PC-9 (cell line): ENCODE data around the gene CD8B. TPM values are rescaled to one million over a fixed set of nuclear protein-coding genes. Genes with fewer than 3 reads are reported as not detected.

Source experiments
- BruUV-seq: library from RNA; stranded (reverse); fragments of 400-500 nt; replicated peaks from 2 replicates; lab custom pipeline; 2021; lab: Mats Ljungman, UMichigan
- CTCF ChIA-PET: fragments of 300-600 bp; sonication (Branson Sonifier 250); formaldehyde crosslinking; loops from one replicate; lab custom pipeline; 2022; ENCODE audit warnings: antibody characterized with exemption; lab: Charles Lee
- POLR2A ChIA-PET: fragments of 300-600 bp; sonication (Branson Sonifier 250); formaldehyde crosslinking; loops from one replicate; lab custom pipeline; 2022; ENCODE audit warnings: antibody characterized with exemption; ENCODE audit not compliant: unreplicated experiment; lab: Charles Lee
- DNase-seq, 2 experiments: peaks; one replicate each; pipeline versions ENCODE4 v3.0.0 to v3.0.0-alpha.2; 2015 to 2022; ENCODE audit warnings: mixed read lengths in 1 of 2
- H2AFZ ChIP-seq: fragments of 200-600 bp; sonication (generic); 2 replicates; pipeline ENCODE4 v1.8.1; 2017; ENCODE audit warnings: antibody characterized with exemption
- H3F3A ChIP-seq: fragments of 200-600 bp; sonication (generic); 2 replicates; pipeline ENCODE4 v1.8.1; 2017; ENCODE audit warnings: antibody characterized with exemption, mild to moderate bottlenecking, low read depth; ENCODE audit not compliant: insufficient read depth
- H3K27ac ChIP-seq: fragments of 200-600 bp; sonication (generic); 2 replicates; pipeline ENCODE4 v1.6.1; 2016; ENCODE audit warnings: mixed run types
- H3K27me3 ChIP-seq: fragments of 200-600 bp; sonication (generic); 2 replicates; pipeline ENCODE4 v1.6.1; 2016; ENCODE audit warnings: low read depth, mixed run types; ENCODE audit not compliant: insufficient read depth
- H3K36me3 ChIP-seq: fragments of 200-600 bp; sonication (generic); 2 replicates; pipeline ENCODE4 v1.6.1; 2016; ENCODE audit warnings: low read depth, mixed run types
- H3K4me1 ChIP-seq: fragments of 200-600 bp; sonication (generic); replicated peaks from 2 replicates; pipeline ENCODE4 v1.6.1; 2016; ENCODE audit warnings: mixed run types; ENCODE audit not compliant: insufficient read depth
- H3K4me2 ChIP-seq: fragments of 200-600 bp; sonication (generic); 2 replicates; pipeline ENCODE4 v1.6.1; 2017; ENCODE audit warnings: mixed run types
- H3K4me3 ChIP-seq: fragments of 200-600 bp; sonication (generic); 2 replicates; pipeline ENCODE4 v1.6.1; 2016; ENCODE audit warnings: mixed run types
- H3K79me2 ChIP-seq: fragments of 200-600 bp; sonication (generic); 2 replicates; pipeline ENCODE4 v1.6.1; 2017; ENCODE audit warnings: low read depth, mixed run types
- H3K9me2 ChIP-seq: fragments of 200-600 bp; sonication (generic); 2 replicates; pipeline ENCODE4 v1.8.1; 2017; ENCODE audit warnings: mild to moderate bottlenecking; ENCODE audit not compliant: insufficient read depth
- H3K9me3 ChIP-seq: fragments of 200-600 bp; sonication (generic); 2 replicates; pipeline ENCODE4 v1.8.1; 2016; ENCODE audit warnings: low read depth; ENCODE audit not compliant: insufficient read depth
- H4K20me1 ChIP-seq: fragments of 200-600 bp; sonication (generic); 2 replicates; pipeline ENCODE4 v1.8.1; 2017; ENCODE audit not compliant: insufficient read depth
- EZH2 ChIP-seq: fragments of 200-600 bp; sonication (generic); IDR thresholded peaks from 2 replicates; pipeline ENCODE4 v1.8.0; 2017; ENCODE audit warnings: antibody characterized with exemption, low read depth
- intact Hi-C: fragments of 100-400 bp; cut with micrococcal nuclease; formaldehyde crosslinking; loops from one replicate; pipeline ENCODE4 v1.10.0; 2022; ENCODE audit not compliant: unreplicated experiment
- total RNA-seq: library from RNA; stranded (reverse); gene quantifications from 2 replicates; pipeline ENCODE4 v1.2.3, GENCODE V29; 2021
- TF ChIP-seq, protein P1 (sequence below): fragments of 200-600 bp; sonication (generic); conservative IDR thresholded peaks from 2 replicates; pipeline ENCODE4 v1.6.1; 2017; ENCODE audit warnings: mixed run types, antibody characterized with exemption, mild to moderate bottlenecking, moderate library complexity

The CD8B gene
- total RNA-seq, 1 experiment from 2014 or later: not detected

DNA sequence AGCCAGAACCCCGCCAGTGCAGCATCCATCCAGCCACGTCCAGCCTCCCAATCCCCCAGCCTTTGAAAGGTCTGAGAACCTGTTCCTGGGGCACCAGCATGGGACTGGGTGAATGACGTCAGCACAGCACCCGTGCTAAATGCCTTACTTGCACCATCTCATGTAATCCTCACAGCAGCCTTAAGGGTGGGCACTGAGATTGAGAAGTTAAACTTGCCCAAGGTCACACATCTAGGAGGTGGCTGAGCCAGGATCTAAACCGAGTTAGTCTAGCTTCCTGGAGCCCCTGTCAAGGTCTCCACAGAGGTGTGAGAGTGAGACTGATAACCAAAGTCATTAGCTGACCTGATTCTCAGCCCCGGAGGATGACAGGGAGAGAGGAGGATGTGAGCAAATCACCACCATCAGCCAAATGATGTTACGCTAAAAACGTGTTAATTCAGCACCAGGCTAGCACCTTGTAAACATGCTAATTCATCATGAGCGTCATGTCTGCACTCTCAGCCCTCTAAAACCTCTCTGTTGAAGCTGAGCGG, 75.6 kb downstream of the CD8B start:
- intact Hi-C loops: no loop called here
- H3K4me1 ChIP-seq: no peaks in the 10 kb centered on the region
- ChIA-PET POLR2A (no interaction called here), CTCF (no interaction called here)
- H2AFZ ChIP-seq: no peak overlapping the region
- H3F3A ChIP-seq: no peaks in the 10 kb centered on the region
- no peaks in the 10 kb centered on the region for H3K9me2 ChIP-seq
- no peaks in the 10 kb centered on the region for H3K36me3 ChIP-seq
- H3K79me2 ChIP-seq: no peaks in the 10 kb centered on the region
- no peak overlapping the region for H3K4me2 ChIP-seq
- no peak overlapping the region for H3K4me3 ChIP-seq
- no TSS peak for BruUV-seq
- H3K27ac ChIP-seq: no peak overlapping the region
- no peaks in the 10 kb centered on the region; the same call in 1 of the 2 replicates for H4K20me1 ChIP-seq
- H3K27me3 ChIP-seq: no peaks in the 10 kb centered on the region
- no peak for DNase-seq
- no peaks in the 10 kb centered on the region for H3K9me3 ChIP-seq
- TF ChIP-seq EZH2: no peak
- TF ChIP-seq, protein P1, sequence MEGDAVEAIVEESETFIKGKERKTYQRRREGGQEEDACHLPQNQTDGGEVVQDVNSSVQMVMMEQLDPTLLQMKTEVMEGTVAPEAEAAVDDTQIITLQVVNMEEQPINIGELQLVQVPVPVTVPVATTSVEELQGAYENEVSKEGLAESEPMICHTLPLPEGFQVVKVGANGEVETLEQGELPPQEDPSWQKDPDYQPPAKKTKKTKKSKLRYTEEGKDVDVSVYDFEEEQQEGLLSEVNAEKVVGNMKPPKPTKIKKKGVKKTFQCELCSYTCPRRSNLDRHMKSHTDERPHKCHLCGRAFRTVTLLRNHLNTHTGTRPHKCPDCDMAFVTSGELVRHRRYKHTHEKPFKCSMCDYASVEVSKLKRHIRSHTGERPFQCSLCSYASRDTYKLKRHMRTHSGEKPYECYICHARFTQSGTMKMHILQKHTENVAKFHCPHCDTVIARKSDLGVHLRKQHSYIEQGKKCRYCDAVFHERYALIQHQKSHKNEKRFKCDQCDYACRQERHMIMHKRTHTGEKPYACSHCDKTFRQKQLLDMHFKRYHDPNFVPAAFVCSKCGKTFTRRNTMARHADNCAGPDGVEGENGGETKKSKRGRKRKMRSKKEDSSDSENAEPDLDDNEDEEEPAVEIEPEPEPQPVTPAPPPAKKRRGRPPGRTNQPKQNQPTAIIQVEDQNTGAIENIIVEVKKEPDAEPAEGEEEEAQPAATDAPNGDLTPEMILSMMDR: no peak

- H3K27me3 ChIP-seq: no peaks in the 10 kb centered on the region
- intact Hi-C loops: no loop called here
Measured at GRCh38 chr2:86785456-86785855, 76.2 kb downstream of the CD8B start.

GRCh38 chr2:86783615-86784339, 77.9 kb downstream of the CD8B start:
- no peaks in the 10 kb centered on the region for H3K9me2 ChIP-seq
- BruUV-seq: no TSS peak
- POLR2A ChIA-PET: no interaction called here

More at GRCh38 chr2:86785456-86785855, 76.2 kb downstream of the CD8B start:
- Histone ChIP-seq H3K4me2 (no peak overlapping the region), H3K79me2 (no peaks in the 10 kb centered on the region), H3K4me1 (no peaks in the 10 kb centered on the region), H3K9me3 (no peaks in the 10 kb centered on the region), H2AFZ (no peak overlapping the region), H4K20me1 (no peaks in the 10 kb centered on the region; the same call in 1 of the 2 replicates), H3K36me3 (no peaks in the 10 kb centered on the region), H3K9me2 (no peaks in the 10 kb centered on the region), H3F3A (no peaks in the 10 kb centered on the region), H3K27ac (no peak overlapping the region), H3K4me3 (no peak overlapping the region)
- no peak for DNase-seq
- POLR2A ChIA-PET: no interaction called here
- TF ChIP-seq EZH2: no peak
- TF ChIP-seq, protein P1: no peak
- CTCF ChIA-PET: no interaction called here
- no TSS peak for BruUV-seq

More at GRCh38 chr2:86783615-86784339, 77.9 kb downstream of the CD8B start:
- CTCF ChIA-PET: no interaction called here
- H3K79me2 ChIP-seq: no peaks in the 10 kb centered on the region
- H3K27ac ChIP-seq: no peak overlapping the region
- no peak overlapping the region for H3K4me2 ChIP-seq
- H3F3A ChIP-seq: no peaks in the 10 kb centered on the region
- no peaks in the 10 kb centered on the region for H3K36me3 ChIP-seq
- intact Hi-C loops: no loop called here
- DNase-seq: no peak
- no peaks in the 10 kb centered on the region for H3K9me3 ChIP-seq
- H3K27me3 ChIP-seq: no peaks in the 10 kb centered on the region
- H3K4me3 ChIP-seq: no peak overlapping the region
- no peak for TF ChIP-seq EZH2
- TF ChIP-seq, protein P1: no peak
- H3K4me1 ChIP-seq: no peaks in the 10 kb centered on the region
- H4K20me1 ChIP-seq: no peaks in the 10 kb centered on the region; the same call in 1 of the 2 replicates
- no peak overlapping the region for H2AFZ ChIP-seq
